NCI-H82 treated with DMSO at 0.1 percent for 48 hours (cell line): ENCODE results near the gene ATP1A4.
"Not testable (repeated sequence)": the region's sequence is repeated elsewhere in the genome, so short reads cannot be mapped to it uniquely, and the experiment has no call there.

Experiments used
- DNase-seq: peaks from one replicate; lab custom pipeline; 2025; ENCODE audit not compliant: unreplicated experiment; lab: John Stamatoyannopoulos, UW

Gene ATP1A4

DNA sequence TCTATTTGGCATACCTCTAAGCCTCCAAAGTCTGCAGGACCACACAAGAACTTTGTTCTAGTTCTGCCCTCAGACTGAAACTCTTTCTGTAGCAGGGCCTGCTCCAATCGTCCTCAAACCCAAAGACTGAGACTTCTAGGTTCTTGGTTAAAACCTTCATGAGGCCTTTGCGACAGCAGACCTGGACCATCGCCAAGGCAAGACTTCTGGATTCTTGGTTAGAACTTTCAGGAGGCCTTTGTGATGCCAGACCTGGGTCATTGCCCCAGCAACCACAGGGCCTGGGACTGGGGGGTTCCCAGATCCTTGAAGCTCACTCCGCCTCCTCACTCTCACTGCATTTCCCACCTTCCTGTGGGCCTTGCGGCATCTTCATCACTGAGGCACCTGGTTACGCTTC, at the start of gene ATP1A4:
Gene ATP1A4 (plus strand): TSS at position 301 of the 400 bp plus-strand sequence. CDS start 438 bp downstream, outside the sequence.
- no peak for DNase-seq

DNA sequence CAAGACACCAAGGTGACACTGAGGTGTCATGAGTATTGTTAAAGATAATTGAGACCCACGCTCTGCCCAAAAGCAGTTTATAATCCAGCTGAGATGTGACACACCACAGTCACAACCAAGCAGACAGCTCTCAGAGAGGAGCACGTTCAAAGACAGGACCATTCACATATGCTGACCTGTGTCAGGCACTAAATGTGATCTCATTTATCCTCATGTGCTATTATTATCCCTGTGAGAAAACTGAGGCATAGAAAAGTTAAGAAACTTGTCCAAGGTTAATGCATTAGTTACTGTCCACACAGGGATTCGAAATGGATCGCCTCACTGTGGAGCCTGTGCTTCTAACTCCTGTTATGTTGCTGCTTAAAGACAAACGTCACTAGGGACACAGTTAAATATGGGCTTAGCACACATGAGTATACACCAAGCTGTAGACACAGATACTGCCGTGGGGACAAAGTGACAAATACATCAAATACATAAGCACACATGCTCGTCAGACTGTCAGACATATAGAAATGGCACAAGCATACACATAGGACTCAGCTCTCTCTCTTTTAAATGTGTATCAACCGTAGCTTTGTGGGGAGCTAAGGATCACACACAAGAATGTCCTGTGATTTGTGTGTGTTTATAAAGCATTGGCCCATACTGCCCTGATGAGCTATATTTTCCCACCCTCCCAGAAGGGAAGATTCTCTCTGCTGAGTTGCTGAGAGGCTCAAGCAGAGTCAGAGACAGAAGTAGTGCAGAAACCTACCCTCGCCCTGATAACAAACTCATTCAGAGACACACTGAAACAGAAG, 49.5 kb upstream of the ATP1A4 start:
- no peak for DNase-seq

DNA sequence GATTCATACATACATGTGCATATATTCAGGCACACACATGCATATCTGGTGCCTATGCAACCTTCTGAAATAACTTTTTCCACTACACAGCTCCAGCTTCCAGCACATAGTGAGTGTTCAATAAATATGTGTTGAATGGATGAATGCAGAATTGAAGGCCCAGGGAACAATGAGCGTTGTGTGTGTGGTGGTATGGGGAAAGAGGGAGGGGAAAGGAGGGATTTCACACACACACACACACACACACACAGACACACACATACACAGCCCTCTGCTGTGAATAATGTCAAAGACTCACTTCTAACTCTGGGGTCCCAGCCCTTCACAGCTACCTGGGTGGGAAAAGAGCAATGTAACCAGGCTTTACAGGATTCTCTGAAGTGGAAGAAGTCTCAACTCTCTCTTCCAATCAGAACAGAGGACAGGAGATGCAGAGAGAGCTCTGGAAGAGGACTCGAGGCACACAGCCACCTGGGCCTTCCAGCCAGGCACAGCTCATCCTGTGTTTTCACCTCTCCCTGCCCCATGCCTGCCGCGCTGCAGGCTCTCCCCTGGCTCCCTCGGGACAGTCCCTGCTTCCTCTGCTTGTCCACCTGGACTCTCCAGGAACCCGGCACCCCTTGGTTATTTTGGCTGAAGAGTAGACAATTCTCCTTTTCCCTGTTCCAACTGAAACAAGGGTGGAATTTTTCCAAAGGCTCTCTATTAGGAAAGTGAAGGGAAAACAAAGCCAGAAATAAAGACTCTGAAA, 47.6 kb upstream of the ATP1A4 start:
- DNase-seq, result no peak

GRCh38 chr1:160104486-160104885, 46.9 kb upstream of the ATP1A4 start:
- no peak for DNase-seq

DNA sequence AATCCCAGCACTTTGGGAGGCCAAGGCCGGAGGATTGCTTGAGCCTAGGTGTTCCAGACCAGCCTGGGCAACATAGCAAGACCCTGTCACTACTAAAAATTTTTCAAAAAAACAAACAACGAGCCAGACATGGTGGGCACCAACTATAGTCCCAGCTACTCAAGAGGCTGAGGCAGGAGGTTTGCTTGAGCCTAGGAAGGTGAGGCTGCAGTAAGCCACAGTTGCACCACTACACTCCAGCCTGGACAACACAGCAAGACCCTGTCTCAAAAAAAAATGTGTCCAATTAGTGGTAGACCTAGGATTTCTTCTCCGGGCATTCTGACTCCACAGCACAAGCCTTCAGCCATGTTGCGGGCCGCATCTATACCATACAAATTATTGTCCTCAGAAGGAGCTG, 46.2 kb upstream of the ATP1A4 start:
- DNase-seq, result no peak

DNA sequence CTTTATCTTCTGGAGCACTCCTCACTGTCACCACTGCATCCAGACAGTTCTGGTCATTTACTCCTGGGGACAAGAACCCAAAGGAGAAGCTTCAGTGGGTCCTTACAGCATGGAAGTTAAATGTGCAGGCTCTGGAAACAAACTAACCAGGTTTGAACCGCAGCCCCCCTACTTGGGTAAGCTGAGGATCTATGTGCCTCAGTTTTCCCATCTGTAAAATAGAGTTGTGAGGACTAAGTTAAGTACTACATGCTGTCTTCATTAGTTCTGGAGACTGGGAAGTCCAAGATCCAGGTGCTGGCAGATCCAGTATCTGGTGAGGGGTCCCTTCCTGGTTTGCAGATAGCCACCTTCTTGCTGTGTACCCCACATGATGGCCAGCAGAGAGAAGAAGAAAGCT, 43.9 kb upstream of the ATP1A4 start:
- no peak for DNase-seq

DNA sequence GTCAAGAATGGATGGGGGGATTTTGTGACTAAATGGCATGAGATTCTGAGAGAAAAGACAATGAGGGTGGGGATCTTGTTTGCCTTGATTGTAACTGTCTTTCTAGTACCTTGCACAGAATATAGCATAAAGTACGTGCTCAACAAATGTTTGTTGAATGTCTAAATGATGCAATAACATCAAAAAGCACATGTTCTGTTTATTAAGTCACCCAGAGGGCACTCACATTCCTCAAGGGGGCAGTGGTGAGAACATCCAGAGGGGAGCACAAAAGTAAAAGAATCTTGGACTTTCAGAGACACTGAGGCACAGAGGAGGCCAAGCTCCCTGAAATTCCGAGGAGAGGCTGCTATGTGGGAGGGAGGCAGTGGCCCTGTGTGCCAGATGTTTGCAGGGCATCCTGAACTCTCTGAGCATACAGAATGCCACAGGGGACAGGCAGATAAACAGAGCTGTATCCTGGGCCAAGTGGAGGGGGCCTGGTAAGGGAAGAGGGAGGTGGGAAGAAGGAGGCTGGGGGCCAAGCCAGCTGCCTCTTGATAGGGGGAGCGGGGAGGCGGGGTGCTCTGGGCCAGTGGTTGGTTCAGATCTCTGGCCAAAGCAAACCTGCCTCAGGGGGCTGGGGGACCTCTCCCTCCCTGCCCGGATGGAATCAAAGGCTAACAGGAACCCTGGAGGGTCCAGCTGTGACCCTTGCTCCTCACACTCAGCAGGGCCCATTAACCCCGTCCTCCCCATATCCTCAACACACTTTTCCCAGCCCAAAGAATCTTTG, 42.3 kb upstream of the ATP1A4 start:
- DNase-seq, result no peak

GRCh38 chr1:160109686-160110085, 41.7 kb upstream of the ATP1A4 start:
- DNase-seq, result no peak

GRCh38 chr1:160111462-160111861, 39.9 kb upstream of the ATP1A4 start:
- DNase-seq, result not testable (repeated sequence)

DNA sequence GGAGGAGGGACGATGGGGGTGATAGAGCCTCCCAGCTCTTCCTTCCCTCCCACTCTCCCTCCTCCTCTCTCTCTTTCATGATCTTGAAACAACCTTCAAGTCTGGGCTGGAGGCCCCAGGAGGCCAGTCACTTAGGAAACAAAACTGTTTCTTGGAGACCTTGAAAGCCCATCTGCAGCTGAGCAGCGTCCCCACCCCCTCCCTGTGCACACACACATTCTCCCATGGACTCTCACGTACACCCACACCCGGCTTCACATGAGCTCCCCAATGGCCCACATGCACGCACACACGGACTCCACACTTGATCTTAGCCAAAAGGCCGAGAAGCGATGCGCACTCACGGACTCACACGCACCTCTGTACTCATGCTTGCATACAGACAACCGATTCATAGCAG, 39.0 kb upstream of the ATP1A4 start:
- no peak for DNase-seq

DNA sequence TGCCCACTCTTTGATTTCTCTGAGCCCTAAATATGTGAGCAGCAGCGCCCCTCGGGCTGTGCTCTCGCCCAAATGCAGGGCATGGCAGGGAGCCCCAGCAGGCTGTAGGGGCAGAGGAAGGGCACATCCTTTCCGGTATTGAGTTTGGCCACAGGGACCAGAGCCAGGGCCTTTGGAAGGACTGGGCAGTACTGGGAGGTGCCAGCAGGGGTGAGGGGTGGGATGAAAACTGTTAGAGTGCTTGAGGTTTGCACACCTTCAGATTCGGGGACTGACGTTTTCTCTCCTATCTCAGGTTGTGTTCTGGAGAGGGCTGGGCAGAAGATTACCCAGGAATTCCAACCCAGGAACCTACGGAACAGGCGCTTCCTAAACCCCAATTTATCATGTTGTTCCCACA, 38.0 kb upstream of the ATP1A4 start:
- no peak for DNase-seq

DNA sequence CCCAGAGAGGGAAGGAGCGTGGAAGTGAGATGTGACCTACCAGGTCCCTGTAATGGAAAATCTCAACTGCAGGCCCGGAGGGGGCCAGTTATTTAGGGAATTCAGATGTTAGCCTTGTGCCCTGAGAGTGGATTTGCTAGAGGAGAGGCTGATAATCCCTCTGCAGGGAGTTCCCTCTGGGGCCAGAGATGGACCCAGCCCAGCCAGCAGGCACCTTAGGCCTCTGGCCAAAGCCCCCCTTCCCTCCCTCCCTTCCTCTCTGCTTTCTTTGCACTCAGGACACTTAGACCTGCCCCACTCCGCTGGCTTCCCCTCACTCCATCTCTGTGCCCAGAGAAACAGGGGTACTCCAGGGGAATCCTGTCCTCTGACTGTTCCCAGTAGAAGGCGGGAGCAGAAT, 37.3 kb upstream of the ATP1A4 start:
- no peak for DNase-seq

GRCh38 chr1:160115545-160116282, 35.7 kb upstream of the ATP1A4 start, which contains the start of gene ATP1A2:
TSS of gene ATP1A2 (plus strand) at chr1:160115759. CDS start at chr1:160115862, 103 bp downstream.
- no peak for DNase-seq

GRCh38 chr1:160116283-160117147, 34.9 kb upstream of the ATP1A4 start:
- DNase-seq, result no peak

DNA sequence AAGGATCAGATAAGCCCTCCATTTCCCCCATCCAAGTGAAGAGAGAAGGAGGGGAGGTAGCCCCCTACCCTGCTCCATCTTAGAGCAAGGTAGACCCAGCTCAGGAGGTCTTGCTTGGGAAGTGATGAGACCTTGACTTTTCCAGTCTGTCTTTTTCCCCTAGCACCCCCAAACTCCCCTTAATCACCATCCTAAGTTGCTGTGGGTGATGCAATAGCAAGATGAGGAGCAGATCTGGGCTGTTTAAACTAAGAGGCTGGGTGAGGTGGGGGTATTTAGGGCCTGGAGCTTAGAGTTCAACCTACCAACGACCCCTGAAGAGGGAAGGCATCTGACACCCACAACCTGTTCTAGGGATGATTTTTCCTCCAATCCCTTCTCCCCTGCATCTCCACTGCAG, 34.1 kb upstream of the ATP1A4 start:
- DNase-seq, result no peak

DNA sequence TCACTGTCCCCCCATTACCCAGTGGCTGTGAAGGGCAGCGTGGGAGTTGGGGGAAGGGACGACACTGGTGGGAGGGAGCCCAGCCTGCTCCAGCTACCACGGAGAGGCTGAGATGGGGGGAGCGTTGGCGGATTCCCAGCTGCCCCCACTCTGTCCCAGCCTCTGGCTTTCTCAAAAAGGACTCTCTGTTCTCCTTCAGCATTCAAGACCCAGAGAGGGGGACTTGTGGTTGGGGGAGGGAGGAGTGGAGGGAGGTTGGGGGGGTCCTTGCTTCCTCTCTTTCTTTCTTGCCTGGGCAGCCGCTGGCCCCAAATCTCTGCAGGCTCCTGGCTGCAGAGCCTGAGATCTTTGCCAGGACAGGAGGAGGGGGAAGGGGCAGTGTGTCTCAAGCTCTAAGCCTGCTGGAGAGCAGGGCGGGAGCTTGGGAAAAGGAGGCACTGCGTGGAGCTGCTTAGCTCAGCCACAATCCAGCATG, 33.7 kb upstream of the ATP1A4 start:
- DNase-seq, result no peak

DNA sequence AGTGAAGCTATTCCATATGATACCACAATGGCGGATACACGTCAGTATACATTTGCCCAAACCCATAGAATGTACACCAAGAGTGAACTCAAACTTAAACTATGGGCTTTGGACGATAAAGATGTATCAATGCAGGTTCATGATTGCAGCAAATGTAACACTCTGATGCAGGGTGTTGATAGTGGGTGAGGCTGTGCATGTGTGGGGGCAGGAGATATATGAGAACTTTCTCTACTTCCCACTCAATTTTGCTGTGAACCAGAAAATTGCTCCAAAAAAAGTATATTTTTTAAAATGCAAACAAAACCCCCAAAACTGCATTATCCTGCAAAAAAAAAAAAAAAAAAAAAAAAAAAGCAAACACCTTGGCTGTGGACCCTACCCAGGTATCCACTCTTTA, 32.5 kb upstream of the ATP1A4 start:
- DNase-seq, result no peak

GRCh38 chr1:160120797-160121196, 30.6 kb upstream of the ATP1A4 start:
- no peak for DNase-seq

- DNase-seq, result no peak
Observed at GRCh38 chr1:160121388-160121787, 30.0 kb upstream of the ATP1A4 start.
